HG03378 (cell line): ENCODE data around the gene PON2.
A peak's percentile ranks its signal among the peaks of the same experiment; 100 is the strongest.
"Not testable (repeated sequence)": the region's sequence is repeated elsewhere in the genome, so short reads cannot be mapped to it uniquely, and the experiment has no call there.

Experiments
- ATAC-seq: cut with Tn5 transposase; IDR thresholded peaks from one replicate; pipeline ENCODE4 v1.9.1; 2021; ENCODE audit warnings: mild to moderate bottlenecking, moderate library complexity; ENCODE audit not compliant: unreplicated experiment

Gene PON2

DNA sequence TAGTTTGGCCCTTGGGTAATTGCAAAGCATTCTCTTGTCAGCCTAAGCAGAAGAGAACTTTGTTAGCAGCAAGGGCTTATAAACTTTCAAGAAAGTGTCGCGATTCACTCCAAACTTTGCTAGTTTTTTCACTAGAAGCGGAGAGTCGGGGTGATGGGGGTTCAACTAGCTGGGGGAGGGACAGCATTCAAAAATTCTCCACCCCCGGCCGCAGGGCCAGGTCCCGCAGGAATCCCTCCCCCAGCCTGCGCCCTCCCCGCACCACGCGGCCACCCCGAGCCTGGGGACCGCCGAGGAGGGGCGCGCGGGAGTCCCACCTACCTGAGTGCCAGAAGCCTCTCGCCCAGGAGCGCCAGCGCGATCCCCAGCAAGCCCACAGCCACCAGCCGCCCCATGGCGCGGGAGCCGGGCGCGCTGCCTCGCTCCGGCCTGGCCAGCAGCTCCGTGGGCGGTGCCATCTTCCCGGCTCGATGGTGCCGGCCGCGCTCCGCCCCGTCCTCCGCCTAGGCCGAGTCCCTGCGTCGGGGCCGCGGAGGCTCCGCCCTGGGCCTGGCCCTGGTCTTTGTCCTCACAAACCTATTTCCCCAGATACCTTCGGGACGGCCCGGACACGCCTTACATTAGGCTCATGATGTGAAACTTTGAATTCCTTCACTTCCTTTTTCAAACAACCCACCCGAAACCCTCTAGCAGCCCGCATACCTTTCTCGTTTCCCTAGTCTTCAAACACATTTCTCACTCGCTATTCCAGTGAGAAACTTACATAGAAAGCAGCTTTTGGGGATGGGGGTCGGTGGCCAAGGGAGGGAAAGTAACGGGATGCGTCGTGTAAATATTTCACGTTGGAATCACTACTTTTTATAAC lies at the start of gene PON2:
TSS of gene PON2 (minus strand) at position 472 of the 865 bp plus-strand sequence. CDS start at position 395, 77 bp downstream.
- peak; percentile 92 for ATAC-seq

DNA sequence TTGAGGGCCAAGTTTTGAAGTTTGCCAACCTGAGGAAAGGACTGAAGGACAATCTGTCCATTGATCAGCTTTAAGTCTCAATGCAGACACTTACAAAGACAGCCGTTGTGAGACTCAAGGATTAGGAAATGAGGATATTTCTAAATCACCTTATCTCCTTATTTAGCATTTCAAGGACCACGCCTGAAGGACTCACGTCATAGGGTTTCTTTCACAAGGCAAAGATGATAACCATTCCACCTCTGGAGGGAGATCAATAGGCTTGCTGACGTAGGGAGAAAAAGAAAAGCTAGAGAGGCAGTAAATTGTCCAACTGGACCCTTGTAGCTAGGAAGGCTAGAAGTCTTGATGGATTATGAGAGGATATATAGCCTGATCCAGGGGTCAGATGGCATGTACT lies 47.6 kb upstream of the PON2 start:
- ATAC-seq: no peak

DNA sequence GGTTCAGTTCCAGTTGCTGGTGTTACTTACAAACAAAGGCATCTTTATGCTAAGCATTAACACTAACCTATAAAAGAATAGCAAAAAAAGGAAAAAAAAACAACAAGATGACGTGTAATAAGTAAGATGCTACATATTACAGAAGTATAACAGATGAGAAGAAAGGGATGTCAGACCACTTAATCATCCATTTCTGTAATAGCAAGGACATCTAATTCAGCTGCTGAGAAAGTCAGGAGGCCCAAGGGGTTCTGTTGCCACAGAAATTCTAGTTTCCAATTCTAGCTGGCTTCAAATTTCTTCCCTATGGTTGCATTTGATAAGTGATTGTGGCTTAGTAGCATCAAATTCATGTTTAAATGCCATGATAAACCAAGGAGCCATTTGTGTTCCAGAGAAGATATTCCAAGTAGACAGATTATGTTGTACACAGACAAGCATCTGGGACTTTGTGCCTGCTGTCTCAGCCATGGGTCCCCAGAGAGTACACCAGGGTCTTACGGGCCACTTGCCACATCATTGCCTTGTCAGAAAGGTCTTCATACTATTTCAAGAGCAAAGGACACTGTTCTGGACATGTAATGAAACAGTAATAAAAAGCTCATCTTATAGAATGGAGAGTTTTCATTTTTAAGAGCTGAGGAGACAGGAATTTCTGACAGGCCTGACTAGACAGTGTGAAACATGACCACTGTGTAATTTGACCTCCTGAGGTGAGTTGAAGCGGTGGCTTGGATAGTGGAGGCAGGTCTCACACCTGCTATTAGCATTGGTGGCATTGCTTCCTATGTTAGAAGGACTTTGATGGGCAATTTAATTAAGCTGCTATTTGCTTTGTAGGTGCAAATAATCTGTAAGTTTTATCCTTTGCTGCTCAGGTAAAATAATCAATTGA lies 46.7 kb upstream of the PON2 start:
- ATAC-seq: no peak

DNA sequence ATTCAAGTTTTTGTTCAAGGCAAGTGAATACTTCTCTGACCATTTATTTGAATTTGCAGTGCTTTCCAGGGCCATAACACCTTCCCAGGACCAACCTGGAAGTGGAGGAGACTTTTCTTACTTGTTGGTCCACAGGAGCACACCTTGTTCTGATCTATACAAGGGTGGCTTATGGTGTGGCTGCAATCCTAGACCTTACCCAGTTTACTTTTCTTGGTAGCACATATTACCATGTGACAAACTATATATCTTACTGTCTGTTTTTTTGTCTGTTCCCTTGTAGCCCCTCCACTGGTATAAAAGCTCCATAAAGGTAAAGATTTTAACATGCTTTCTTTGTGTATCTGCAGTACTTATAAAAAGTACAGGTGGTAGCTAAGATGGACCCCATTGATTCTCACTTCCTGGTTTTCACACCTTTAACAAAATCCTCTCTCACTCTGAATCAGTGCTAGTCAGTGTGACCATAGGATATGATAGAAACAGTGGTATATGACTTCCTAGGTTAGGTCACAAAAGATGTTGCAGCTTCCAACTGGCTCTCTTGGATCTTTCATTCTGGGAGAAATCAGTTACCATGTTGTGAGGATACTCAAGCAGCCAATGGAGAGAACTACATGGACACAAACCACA lies 45.3 kb upstream of the PON2 start:
- peak; percentile 79 for ATAC-seq

DNA sequence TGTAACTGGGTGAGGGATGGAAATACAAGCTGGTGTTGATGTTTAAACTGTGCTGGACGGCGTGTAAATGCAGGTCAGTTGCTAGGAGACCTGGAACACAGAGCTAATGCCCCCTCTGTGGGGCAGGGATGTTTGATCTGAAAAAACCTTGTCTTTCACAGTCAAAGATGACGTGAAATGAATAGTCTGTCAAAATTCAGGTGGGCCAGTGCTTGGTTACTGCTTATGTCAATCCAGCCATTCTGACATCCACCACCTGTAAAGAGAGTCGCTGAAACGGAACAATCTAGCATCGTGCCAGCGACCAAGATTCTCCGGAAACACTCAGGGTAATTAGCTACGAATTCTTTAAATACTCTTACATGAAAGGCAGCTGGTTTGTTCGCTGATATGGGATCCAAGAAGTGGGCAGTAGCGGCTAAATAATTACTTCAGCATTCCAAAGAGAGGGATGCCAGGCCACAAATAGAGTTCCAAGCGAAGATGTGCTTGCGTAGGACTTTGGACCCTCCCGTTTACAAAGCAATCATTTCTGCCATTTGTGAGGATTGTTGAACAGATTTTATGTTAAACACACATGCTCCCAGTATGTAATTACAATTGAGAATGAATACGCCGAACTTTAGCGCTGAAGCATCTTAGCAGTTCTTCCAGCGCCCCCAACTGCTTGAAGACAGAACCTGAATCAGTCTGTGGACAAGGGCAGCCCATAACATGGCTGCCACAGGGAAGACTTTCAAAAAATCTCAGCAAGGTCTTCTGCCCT lies 43.6 kb upstream of the PON2 start:
- no peak for ATAC-seq

DNA sequence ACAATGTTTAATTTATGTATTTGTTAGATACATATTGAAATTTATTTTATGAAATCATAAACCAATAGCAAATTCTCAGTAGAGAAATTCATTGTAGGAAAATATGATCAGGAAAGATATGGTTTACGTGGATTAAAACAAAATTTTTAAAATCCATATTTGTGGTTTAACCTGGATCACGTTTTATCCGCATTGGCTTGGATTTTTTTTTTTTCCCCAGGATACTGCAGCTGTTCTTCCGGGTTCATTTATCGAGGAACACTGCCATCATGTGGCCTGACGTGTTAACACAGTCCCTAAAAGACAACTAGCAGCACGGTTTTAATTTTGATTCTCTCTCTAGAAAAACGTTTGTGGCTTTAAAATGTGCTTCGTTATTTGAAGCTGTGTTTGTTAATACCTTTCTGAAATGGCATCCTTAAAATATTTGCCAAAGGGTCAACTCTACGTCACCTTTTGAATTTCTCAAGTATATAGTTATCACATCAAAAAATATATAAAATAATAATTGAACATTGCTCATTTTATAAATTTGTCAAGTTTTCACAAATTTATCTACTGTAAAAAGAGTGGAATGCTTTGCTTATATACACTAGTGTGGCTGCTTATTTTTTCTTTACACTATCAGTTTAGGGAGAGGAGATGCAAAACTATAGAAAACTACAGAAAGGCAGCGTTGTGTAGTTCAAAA lies 42.2 kb upstream of the PON2 start:
- ATAC-seq: peak; percentile 51

DNA sequence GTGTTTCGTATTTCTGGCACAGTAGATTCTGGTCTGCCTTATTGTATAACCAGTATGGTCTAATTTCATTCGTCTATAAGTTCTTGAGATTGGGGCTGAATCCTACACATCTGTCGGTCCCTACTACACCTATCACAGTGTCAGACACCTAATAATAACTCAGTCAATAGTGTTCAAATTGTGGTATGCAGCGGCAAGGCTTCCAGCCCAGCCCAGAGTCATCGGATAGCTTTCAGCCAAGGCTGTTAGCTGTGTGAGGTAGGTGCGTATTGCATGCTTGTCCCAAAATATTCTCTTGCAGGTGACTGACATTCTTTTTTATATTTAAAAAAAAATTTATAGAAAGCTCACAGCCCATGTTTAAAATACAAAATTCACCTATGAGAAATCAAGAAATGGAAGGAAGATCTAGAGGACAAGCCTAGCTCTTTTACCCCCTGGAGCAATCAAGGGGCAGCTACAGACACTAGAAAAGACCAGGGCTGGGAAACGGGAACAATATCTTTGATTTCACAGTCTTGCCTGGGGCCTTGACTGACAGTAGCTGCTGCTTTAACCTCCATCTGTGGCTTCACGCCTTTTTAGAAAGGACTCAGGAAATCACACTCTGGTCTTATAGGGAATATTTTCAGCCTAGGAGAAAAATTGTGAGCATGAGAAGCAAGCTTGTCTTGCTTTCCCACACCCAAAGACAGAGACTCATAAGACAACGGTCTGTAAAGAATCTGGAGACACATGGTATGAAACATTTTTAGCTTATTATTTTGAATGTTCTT lies 41.4 kb upstream of the PON2 start:
- ATAC-seq: no peak

DNA sequence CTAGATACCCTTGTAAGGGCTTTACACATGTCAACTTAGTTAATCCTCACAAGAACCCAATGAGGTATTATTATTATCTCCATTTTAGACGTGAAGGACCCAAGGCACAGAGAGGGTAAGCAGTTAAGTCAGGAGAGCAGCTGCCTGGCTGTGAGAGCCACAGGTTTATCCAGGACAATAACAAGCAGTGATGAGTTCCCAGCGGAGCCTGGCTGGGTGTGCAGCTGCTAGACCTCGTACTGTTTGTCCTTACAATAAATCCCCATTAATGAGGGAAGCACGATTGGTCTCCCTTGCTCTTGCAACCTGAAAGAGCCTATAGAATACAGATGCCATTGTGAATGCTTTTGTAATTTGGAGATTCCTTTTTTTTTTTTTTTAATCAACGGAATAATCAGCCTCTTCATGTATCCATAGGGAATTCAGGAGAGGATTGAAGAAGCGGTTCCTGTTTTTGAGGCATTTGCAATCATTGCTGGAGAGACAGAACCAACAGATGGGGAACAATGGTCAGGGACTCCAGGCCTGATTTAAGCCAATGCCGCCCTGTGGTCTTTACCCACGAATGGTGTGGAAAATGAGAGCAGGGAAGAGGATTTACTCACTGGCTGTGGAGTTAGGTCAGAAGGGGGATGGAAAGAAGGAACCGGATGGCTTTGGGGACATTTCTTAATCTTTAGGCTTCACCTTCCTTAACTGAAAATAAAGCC lies 38.6 kb upstream of the PON2 start:
- ATAC-seq: no peak

DNA sequence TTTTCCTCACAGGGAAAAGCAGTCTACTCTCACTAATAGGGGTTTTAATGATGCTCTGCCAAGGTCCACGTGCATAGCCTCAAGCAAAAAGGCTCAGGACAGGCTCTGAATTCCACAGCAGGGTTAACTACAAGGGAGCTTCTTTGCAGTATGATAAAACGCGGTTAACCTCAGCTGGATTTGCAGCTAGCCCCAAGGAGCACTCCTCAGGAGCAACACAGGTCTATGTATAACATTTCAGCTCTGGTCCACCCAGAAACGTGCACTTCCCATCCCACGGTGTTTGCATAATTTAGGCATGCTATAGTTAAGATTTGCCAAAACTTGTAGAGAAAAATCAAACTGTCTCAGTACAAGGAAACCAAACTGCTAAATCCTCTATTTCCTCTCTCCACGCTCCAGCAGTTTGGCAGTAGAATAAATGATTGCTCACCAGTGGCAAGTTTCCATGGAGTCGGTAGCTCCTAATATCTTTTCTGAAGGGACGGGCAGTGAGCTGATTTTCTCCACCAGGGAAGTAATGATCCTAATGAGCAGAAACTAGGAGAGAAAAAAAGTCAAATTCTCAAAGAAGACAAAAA lies 37.8 kb upstream of the PON2 start:
- no peak for ATAC-seq

DNA sequence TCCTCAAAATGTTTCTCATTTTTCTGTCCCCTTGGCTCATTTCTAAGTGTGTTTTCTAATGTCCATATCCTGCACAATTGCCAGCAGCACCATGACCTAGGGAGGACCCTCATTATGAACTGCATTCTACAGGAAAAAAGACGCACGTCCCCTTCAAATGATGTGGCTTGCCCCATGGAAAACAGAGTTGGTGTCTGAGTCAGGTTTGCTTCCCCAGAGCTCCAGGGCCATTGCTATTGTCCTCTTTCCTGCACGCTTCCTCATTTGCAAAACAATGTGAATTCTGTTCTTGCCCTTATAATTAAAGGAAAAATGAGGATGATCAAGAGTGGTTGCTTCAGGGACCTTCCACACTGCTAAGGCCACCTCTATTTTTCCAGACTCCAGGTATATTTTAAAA lies 36.2 kb upstream of the PON2 start:
- ATAC-seq: no peak

DNA sequence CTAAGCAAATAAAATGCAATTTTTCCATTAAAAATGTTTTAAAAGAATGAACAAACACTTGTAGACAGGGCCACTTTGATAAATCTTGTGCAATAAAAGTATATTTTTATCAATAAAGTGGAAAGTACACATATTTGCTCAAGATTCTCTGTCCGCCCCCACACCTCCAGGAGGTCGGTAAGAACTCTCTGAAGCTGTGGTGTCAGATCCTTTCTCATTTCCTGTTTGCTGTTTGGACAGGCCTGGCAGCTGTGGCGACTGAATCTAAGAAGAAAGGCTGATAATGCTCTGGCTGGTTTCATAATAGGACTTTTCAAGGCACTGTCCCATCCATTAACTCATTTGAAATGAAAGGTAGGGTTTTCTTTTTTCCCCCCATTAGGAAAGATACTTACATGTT lies 35.6 kb upstream of the PON2 start:
- ATAC-seq: peak; percentile 97

DNA sequence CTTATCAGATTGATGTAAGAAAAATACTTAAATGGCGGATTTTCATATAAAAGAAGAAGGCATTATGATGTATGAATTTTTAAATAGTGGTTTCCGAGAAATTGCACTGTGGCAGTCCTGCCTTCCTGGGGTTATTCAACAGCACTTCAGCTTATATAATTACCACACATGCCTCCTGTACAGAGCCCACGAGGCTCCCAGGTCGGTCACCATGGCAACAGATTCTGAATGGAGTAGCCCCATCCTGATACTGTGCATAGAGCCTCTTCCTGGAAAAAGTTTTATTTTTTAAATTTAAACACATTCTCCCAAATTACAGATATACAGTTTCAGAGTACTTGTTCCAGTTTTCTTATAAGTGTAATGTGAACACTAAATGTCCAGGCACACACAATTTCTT lies 35.0 kb upstream of the PON2 start:
- ATAC-seq: no peak

DNA sequence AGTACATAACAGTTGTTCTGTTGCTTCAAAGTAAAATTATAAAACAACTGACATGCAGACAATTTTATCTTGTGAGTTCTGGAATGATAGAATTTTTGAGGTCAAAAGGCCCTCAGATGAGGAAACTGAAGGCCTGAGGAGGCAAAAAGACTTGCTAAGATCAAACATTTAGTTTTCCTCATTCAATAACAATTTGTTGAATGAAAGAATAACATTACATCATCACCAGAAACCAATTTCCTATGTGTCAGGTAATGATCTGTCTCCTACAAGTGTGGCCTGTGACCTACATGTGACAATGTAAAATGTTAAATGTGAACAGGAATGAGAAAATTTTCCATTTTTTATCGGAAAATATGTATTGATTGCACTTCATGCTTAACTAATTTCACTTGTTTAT lies 34.4 kb upstream of the PON2 start:
- ATAC-seq: no peak

DNA sequence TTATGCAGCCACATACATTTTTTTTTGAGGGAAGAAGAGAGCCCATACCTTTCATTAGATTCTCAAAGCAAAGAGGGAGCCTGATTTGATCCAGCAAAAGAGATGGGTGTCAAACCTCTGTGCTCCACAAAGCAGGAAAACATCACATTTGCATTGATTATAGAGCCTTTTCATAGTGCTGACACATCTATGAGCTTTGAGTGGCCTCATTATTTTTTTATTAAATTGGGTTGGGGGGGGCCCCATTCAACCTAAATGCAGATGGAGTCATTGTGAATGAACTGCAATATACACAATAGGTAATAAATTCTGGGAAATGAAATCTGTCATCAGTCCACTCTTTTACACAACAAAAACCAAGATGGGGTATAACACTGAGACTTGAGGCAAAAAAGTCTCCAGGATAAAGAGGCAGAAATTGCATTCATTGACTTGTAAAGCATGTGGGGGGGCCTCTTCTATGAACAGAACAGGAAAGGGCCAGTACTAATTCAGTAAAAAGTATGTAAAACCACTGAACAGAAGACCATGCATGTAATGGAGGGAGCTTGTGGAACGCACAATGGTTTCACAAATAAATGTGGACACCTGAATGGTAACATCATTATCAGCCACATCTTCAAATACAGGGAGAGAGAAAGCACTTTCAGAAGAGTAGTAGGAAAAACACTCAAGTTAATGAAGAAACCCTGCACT lies 33.2 kb upstream of the PON2 start:
- ATAC-seq: no peak

DNA sequence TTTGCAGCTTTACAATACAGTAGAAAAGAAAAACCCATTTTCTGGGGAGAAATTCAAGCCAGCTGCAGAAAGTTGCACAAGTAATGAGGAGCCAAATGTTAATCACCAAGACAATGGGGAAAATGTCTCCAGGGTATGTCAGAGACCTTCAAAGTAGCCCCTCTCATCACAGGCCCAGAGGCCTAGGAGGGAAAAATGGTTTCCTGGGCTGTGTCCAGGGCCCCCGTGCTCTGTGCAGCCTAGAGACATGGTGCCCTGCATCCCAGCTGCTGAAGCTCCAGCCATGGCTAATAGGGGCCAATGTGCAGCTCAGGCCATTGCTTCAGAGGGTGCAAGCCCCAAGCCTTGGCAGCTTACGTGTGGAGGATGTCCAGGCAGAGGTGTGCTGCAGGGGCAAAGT lies 25.8 kb upstream of the PON2 start:
- not testable (repeated sequence) for ATAC-seq

DNA sequence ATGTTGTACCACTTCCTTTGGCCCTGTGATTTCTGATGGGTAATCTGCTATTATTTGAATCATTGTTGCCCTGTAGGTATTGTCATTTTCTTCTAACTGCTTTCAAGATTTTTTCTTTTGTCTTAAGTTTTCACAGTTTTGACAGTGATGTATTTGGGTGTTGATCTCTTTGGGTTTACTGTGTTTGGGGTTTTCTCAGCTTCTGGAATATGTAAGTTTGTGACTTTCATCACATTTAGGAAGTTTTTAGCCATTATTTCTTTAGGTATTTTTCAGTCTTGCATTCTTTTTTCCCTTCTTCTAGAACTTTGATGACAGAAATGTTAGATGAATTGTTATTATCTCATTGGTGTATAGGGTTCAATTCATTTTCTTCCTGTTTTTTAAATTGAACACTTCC lies 23.1 kb upstream of the PON2 start:
- no peak for ATAC-seq

DNA sequence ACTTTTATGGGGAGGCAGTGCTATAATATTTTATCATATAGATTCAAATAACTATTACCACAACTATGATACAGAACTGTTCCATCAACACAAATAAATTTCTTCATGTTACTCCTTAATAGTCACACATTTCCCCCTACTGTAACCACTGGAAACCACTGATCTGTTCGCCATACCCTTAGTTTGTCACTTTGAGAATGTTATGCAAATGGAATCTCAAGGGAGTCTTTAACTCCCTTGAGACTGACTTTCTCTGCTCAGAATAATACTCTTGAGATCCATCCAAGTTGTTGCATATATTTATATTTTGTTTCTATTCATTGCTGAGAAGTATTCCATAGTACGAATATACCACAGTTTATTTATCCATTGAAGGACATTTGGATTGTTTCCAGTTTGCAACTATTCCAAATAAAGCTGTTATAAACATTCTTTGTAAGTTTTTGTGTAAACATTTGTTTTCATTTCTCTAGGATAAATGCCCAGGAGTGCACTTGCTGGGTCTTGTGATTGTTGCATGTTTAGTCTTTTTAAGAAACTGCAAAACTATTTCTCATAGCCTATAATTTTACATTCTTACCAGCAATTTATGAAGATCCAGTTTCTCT lies 19.7 kb upstream of the PON2 start:
- peak; percentile 78 for ATAC-seq
